Measurements from ENCODE around the gene ACP1. TPM values are rescaled to one million over a fixed set of nuclear protein-coding genes. Genes with fewer than 3 reads are reported as not detected.

ACP1 gene
- total RNA-seq, 1 experiment from 2014 or later: 195 TPM

DNA sequence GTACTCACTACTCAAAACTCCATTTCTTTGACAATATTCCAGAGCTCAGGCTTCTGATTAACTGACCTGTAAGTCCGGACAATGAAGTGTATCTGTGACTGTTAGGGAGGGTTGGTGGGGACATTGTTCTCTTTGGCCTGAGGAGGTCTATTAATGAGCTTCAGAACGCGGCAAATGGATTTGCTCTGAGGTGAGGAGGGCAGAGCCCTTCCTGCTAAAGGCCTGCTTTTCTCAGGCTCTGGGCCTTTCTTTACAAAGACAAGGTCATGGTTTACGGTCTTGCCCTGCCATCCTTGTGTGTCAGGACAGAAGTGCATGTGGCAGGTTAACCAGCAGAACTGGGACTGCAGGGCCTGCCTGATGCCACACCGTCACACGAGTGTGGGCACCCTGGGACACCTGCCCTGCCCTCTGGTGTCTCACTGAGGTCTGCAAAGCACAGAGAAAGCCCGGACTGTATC is 15.9 kb downstream of the ACP1 start:
- DNase-seq (ENCODE audit: low read depth): no peak

DNA sequence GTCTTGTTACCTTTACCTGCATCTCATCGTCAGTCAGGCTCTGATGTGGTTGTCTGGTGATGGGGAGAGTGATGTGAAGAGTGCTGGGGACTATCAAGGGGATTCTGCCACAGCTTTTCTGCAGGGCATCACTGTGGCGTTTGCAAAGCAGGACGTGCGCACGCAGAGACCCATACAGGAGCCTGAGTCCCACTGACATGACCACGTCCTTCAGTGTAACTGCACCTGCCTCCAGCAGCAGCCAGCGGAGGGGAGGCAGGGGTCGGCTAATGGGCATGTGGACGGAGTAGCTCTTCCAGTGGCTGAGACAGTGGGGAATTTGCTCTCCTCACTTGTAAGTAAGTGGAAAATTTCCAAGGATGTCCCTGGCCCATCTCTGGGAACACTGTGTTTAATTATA is 16.6 kb downstream of the ACP1 start:
- no peak for DNase-seq (ENCODE audit: low read depth)

DNA sequence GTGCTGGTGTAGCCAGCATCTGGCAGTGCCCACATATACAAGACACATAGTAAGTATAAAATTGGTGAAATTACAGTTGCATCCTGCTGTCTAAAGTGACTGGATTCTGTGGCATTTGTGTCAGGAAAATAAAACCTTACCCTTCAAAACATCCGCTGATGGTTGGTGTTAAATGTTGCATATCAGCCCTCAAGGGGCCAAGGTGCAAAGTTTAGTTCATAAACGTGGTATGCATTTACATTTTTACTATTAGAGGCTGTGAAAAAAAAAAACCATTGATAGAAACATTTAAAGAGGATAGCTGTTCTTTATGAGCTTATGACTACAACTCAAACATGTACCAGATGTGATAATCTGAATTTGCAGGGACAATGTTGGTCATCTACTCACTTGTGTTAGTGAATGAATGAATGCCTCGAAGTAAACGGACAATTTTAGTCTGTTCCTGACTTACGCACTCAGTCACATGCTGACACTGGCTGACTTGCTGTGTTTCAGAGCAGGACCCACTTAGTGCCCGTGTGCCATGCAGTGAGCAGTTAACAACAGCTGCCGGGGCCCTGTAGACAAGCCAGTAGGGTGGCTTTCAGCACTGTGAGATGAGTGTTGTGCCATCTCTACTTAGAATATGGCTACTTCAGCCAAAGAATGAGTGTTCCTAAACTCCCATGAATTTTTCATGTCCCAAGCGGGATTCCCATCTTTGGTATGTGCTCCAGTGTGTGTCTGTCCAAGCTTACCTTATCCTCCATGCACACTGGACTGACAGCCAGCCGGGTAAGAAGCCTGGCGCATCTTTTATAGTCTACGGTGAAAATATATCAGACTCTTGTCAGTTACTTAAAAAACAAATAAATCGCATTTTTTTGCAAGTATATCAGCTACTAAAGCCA is 17.9 kb downstream of the ACP1 start:
- no peak for DNase-seq (ENCODE audit: low read depth)

DNA sequence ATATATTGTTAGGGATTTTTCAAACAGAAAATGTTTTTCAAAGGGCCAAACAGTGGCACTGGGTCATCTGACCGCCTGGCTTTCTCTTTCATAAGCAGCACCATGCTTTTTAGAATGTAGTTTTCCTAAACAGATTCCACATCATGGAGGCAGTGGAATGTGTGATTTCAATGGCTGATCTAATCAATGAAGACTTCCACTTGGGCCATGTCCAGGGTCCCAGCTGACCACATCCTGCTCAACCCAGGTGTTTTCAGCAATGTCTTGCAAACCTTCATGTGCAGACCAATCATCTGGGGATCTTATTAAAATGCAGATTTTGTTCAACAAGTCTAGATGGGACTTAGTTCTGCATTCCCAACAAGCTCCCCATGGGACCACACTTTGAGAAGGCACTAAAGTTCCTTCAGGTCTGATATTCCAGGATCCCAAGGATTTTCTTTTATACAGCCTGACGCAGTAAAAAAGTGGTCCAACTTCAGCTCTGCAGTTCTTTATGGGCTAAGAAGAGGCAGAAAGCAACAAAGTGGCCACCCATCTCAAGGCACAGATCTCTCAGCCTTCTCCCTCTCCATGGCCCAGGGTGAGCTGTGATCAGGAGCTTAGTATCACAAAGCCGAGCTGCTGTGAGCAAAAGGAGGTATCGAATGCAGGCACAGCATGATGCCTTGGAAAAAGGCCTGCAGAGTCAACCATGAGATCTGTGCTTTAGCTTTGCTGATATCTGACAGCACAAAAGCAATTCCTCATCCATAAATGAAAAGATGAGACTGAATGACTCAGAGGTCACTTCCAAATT is 19.4 kb downstream of the ACP1 start:
- DNase-seq (ENCODE audit: low read depth): no peak

DNA sequence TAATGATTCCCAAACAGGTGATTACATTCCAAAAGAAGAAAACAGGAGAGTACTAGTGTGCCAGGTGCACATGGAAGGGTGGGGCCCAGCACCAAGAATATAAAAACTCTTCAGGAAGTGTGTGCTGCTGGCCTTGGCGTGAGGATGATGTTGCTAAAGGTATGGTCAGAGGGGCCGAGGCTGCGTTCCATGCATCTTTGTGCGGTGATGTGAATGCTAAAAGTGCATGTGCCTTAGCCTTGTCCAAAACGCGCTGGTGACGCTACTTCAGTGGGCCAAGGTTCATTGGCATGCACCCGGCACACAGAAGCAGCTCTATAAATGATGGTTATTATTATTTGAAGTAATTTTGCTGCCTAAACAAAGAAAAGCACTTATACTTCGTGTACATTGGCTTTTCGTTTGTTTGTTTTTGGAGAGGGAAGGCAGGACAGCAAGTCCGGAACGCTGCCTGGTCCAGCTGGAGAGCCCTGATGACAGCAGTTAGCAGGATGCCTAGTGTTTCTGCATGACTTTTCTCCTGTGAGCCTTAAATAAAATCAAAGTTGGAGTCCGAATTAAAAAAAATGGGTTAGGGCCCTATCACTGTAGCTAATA is 20.2 kb downstream of the ACP1 start:
- DNase-seq (ENCODE audit: low read depth): no peak

DNA sequence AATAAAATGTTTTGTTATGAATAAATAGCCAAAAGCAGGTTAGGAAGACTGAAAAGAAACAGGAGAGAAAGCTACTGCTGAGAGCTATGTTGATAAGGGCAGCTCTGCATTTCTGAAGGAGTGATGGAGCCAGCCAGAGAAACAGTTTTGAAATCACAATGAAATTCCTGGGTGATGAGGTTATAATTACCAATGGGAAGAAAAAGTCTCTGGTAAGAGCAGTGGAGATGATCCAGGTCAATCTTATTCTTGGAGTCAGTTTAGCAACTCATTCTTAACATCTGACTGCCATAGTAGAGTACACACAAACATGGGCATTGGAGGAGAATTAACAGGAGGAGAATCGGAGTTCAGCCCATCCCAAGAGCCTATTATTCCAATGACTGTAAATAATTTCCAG is 20.8 kb downstream of the ACP1 start:
- peak; percentile 26 for DNase-seq (ENCODE audit: low read depth)

DNA sequence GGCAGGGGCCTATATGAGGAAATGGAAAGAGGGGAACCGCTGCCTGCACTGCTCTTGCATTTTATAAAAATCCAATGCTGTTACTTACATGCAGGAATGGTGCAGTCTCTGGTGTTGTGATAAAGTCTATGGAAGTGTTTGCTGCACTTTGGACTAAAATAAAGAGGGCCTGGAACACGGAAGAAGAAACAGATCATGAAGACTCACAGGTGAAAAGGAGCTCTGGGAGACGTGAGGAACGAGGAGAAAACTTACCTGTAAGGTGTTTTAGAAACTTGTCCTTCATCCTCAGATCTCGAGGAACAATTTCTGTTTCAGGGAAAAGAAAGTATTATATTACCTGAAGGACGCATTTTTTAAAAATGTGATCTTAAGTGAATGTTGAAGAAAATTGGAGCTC is 21.3 kb downstream of the ACP1 start:
- no peak for DNase-seq (ENCODE audit: low read depth)

DNA sequence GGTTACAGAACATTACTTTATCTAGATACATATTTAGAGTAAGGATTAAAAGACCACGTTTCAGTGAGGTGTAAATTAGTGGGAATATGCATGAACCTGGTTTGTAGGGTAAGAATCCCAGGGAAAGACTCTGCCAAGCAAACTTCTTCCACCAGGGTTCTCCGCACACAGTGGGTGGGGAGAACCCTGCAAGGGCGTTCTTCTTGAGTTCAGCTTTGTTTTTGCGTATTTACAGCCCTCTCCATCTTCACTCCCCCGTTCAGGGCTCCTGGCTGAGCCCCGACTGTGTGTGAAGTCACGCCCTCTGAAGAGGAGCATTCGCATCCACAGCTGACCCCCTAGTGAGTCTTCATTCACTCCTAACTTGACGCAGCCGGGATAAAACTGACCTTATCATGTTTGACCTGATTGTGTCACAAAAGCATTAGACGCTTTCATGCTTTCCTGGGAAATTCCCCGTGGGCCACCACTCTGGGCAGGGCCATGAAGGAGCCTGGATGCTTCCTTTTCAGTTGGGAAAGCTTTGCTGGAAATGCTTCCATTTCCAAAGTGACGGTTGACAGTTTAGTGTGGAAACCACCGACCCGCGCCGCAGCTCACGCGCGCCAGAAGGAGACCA is 22.1 kb downstream of the ACP1 start:
- DNase-seq (ENCODE audit: low read depth): peak; percentile 38

DNA sequence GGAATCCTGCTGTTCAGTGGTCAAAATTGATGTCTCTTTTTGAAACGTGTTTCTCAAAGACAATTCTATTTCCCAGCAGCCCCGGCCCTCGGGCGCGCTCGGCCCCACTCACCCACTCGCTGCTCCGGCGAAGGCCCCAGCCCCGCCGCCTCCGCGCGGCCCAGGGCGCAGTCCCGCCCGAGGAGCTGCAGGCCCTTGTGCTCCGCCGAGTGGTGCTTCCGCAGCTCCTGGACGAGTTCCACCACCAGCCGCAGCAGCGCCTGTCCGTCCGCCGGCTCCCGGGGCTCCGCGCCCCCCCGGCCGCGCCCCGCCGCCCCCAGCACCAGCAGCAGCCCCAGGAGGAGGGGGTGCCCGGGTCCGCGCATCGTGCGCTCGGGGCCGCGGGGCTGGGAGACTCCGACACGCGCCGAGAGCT is 22.7 kb downstream of the ACP1 start:
- peak; percentile 55 for DNase-seq (ENCODE audit: low read depth)

DNA sequence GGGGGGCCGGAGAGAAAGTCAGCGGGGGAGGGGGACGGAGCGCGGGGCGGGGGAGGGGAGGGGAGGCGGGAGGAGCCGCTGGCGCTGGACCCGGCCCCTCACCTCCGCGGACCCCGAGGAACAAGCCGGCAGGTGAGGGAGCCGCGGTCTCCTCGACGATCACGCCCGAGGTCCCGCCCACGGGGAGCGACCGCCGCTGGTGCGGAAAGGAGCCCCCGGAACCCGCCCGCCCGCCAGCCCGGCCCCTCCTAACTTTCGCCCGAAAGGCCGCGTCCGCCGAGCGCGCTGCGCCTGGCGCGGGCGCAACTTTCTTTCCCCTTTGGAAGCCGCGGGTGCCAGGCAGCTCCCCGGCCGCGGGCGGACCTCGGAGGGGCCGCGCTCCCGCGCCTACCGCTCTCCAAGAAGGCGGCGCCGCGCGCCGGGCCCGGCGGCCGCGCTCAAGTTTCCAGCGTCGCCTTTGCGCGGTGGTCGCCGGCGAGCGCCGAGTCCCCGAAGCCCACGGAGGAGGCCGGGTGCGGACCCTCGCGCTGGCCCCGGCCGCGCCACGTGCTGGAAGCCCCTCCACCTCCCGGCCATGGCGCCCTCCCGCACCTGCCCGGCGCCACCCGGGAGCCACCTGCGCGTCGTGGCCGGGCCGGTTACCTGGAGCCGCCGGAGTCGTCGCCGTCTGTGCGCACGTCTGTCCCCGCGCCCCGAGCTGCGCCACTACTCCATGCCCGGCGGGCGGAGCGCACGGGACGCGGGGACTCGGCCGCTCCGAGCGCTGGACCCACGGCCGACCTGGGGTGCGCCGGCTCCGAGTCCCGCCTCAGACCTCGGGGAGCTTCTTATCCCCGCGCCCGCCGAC is 23.4 kb downstream of the ACP1 start, which contains the start of gene ALKAL2:
Gene ALKAL2 (minus strand): TSS at position 181 of the 847 bp plus-strand sequence. CDS start 256 bp downstream, outside the sequence.
- DNase-seq (ENCODE audit: low read depth): peak; percentile 40

DNA sequence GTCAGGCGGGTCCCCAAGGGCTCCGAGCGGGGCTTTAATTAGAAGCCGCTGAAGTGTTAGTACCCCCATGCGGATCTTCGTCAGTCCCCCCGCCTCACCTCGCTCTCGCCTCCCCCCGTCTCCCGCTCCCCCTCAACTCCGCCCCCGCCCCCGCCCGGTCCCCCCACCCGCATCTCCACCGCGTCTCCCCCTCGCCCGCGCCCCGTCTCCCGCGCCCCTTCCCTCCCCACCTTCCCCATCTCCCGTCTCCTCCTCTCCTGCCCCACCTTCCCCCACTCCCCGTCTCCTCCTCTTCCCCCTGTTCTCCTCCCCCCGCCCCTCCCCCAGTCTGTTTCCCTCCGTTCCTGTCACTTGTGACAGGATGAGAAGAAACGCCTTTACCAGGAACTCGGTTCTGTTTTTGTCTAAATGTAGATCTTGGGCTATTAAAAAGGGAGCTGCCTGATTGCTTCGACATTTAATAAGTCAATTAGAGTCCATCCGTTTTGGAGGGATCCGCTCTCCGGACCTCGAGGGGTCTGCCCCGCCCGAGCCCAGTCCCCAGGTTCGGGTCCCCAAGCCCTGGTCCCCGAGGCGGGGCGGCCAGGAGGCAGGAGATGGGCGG is 24.1 kb downstream of the ACP1 start:
- DNase-seq (ENCODE audit: low read depth): peak; percentile 25

DNA sequence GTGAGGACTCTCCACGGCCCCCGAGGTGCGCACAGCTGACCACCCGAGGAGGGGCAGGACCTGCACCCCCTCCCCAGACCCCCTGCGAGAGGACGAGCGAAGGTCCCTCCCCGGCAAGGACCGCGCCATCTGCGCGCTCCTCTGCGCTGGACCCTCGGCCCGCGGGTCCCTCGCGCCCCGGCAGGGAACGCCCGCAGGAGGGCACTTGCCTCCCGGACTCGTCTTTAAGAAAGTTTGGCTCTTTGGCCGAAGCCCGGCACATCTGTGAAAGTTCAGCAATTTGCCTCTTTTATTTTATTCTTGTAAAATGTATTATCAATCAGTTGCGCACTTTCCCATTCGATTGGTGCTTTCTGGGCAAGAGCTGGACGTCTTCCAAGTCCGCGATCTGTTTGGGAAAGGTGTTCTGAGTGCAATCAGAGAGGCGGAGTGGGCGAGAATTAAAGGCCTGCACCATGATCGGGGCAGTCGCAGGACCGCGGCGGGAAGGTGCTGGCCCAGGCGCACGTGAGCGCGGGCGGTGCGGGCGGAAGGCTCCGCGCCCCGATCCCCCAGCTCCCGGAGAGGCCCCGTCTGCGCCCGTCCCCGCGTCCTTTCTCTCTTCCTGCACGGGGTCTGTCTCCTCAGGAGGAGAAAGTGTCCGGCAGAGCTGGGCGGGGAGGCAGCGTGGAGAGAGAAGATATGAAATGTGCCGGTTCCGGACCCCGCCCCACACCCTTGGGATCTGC is 24.8 kb downstream of the ACP1 start:
- peak; percentile 51 for DNase-seq (ENCODE audit: low read depth)

DNA sequence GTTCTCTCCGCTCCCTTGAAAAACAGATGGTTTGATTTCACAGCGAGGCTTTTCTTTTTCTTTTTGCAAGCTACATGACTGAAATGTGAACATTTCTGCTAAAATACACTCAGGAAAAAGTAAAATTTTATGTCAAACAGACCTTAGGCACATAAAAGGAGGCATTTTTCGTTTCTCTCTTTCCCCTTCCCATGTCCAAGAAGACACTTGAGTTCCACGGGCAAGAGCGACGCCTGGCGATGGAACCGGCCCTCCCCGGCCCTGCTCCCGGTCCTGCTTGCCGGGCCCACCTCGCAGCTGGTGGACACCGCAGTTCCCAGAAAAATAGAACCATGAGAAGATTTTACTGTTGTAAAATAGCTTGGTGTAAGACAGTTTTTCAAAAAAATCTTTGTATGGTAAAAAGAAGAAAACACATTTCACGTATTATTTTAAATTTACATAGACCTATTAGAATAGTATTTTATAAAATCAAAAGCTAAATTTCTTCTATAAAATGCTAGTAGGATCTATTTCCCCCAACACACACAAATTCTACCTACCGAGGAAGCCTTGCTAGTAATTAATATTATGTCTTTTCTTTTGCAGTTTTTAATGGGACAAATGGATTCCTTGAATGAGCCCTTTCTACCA is 25.5 kb downstream of the ACP1 start:
- peak; percentile 86 for DNase-seq (ENCODE audit: low read depth)

DNA sequence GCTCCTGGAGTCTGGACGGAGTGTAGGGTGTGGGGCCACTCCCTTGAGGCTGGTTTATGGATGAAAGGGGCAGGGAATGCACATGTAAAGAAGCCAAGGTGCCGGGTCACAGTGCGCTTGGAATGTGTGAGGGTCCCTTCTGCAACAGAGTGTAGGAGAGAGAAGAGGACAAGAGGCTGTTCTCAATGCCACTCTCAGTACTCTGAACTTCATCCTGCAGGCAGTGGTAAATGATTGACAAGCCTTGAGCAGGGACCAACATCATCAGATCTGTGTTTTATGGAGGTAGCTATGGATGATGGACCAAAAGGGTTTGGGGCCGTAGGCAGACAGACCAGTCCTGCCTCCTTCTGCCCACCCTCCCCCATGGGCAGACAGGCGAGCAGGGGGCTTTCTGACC is 30.3 kb downstream of the ACP1 start:
- DNase-seq (ENCODE audit: low read depth): no peak

DNA sequence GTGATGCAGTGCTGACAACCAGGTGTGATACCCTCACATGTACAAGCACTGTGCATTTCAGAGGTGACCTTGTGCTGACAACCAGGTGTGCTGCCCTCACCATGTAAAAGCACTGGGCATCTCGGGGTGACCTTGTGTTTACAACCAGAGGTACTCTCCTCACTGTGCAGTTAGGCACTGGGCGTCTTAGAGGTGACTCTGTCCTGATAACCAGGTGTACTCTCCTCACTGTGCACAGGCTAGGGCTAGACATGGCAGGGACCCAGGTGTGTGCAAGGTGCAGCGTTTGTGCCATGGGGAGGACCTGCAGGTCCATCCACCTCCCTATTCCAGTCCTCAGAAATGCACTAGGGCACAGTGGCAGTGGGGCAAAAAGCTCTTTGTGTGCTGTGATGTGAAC is 31.6 kb downstream of the ACP1 start:
- no peak for DNase-seq (ENCODE audit: low read depth)

DNA sequence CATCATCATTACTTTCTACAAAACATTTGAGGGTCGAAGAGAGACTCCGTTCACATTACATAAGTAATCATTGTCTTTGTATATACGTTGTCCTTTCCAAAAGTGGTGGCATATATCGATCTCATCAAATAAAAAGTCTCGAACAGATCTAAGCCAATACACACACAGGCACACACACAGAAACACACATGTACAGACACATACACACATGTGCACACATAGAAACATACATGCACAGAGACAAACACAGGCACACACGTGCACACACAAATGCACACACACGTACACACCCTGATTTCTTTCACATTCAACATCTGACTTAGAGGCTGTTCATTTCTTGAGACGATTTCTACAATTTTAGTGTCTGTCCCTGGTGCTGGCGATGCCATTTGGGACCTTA is 40.6 kb downstream of the ACP1 start:
- DNase-seq (ENCODE audit: low read depth): no peak

DNA sequence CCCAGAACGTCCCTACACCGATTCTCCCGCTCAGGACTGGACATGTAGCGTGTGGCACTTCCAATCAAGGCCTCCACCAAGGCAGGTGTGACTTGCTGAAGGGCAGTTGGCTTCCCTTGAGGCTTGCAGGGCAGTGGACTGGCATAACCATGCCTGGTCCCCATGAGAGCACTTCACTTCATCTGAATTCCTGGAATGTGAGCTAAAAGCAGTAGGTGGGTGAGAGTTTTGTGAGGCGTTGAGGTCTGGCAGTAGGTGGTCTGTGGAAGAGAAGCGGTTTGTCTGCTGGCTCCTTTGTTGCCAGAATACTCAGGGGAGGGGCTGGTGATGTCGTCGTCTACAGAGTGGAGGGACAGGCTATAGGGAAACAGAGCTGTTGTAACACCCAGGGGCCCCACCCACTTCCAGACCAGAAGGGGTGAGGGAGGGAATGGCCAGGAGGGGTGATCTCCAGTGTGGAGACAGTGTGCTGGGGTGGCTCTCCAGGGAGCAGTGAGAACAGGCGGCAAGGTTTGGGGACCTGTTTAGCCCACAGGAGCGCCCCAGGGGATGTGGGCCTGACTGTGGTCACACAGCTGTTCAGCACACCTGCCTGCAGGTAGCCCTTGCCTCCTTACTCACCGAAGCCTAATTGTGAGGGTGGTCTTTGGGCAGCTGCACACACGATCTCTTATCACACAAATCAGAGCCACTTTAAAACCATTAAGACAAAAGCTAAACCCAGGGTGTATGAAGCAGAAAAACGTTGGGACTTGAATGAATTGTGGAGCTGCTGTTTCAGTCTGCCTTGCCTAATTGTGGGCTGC is 44.6 kb downstream of the ACP1 start:
- peak; percentile 30 for DNase-seq (ENCODE audit: low read depth)

DNA sequence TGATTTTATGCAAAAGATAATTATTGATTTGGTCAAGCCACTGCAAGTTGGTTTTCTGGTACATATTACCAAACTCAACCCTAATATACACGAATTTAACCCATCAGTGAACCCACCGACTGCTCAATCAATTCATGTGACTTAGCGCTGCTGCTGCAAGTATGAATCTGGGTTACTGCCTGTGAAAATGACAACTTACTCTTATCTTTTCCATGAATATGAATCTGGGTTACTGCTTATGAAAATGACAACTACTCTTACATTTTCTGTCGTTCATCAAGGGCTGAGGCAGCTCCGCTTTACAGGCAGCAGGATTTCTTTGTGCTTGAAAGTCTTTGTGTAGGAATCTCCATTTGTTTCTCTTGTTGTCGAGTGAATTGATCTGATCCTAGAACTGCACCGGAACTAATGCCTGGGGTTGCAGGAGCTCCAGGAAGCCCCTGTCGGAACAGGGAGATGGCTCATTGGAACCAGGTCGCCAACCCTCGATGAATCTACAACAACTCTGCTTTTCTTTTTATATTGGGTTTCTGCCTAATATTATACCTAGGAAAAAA is 45.3 kb downstream of the ACP1 start:
- DNase-seq (ENCODE audit: low read depth): no peak
